HG02759 (cell line): Measurements from ENCODE around the gene SESN3.

ENCODE experiments used
- ATAC-seq: cut with Tn5 transposase; IDR thresholded peaks from one replicate; pipeline ENCODE4 v1.9.1; 2021; ENCODE audit warnings: mild to moderate bottlenecking, moderate library complexity; ENCODE audit not compliant: unreplicated experiment

SESN3 gene

GRCh38 chr11:95128602-95129001 lies 102.4 kb downstream of the SESN3 start:
- ATAC-seq: no peak

- no peak for ATAC-seq
These were observed 107.4 kb downstream of the SESN3 start for GRCh38 chr11:95123556-95123955.

DNA sequence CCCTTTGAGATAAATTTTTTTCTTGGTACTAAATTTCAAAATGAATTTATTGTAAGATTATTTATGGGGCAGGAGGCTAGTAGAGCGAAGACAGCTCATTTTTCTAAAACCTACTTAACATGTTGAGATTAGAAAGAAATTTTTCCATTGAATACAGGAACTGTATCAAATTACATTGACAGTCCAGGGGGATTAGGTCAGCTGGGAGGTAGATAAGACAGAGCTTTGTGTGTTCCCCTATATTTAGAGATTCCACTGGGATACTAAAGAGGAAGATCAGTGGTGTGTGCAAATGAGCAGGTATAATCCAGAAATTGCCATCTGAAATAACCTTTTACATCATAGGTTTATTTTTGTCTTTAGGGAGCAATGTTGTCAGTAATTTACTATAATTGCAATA lies 109.3 kb downstream of the SESN3 start:
- no peak for ATAC-seq

DNA sequence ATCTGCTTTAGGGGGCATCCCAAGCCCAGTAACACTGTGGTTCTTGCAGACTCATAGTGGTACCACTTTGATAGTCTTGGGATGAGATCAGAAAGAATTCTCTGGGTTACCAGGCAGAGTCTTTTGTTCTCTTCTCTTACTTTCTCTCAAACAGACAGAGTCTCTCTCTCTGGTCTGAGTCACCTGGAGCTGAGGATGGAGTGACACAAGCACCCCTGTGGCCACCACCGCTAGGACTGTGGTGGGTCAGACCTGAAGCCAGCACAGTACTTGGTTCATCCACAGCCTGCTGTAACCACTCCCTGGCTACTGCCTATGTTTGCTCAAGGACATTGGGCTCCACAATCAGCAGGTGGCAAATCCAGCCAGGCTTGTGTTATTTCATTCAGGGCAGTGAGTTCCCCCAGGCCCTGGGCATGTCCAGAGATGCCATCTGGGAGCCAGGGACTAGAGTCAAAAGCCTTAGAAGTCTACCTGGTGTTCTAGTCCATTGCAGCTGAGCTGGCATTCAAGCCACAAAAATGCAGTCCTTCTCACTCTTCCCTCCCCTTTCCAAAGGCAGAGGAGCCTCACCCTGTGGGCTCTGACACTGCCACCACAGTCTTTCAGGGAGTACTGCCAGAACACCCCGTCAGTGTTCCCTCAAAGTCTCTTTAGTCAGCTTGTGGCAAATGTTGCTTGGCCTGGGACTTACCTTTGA lies 111.5 kb downstream of the SESN3 start:
- no peak for ATAC-seq

DNA sequence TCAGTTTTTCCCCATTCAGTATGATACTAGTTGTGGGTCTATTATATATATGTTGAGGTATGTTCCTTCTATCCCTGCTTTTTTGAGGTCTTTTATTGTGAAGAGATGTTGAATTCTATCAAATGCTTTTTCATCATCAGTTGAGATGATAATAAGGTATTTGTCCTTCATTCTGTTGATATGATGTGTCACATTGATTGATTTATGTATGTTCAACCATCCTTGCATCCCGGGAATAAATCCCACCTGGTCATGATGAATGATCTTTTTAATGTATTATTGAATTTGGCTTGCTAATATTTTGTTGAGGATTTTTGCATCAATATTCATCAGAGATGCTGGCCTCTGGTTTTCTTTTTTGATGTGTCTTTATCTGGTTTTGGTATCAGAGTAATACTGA lies 115.4 kb downstream of the SESN3 start:
- no peak for ATAC-seq
